ENCODE measurements around the gene PPP1CC. TPM values are rescaled to one million over a fixed set of nuclear protein-coding genes. Genes with fewer than 3 reads are reported as not detected.

PPP1CC gene
- total and polyA plus RNA-seq, 8 donors, result 86.8 to 208 (median 183) TPM

GRCh38 chr12:110676171-110676570, 66.5 kb downstream of the PPP1CC start:
- Histone ChIP-seq H3K27ac (no peak overlapping the region), H3K27me3 (no peaks in the 10 kb centered on the region), H3K4me3 (no peak overlapping the region), H3K4me1 (peaks cover 0 to 10% of the 10 kb centered on the region in 2 donors), H3K9me3 (no peaks in the 10 kb centered on the region), H3K36me3 (peaks cover 0 to 5% of the 10 kb centered on the region in 2 donors)
- no peak for DNase-seq
- TF ChIP-seq CTCF (IDR thresholded peaks at IDR 0.05), result no peak
- ATAC-seq, result no peak
- intact Hi-C loops (cut with DNase I), result no loop called here

GRCh38 chr12:110670161-110670701, 72.5 kb downstream of the PPP1CC start:
- Histone ChIP-seq H3K9me3 (peaks cover 0 to 19% of the 10 kb centered on the region in 2 donors), H3K4me1 (no peaks in the 10 kb centered on the region), H3K27ac (no peak overlapping the region), H3K4me3 (no peak overlapping the region), H3K36me3 (peaks cover 0 to 5% of the 10 kb centered on the region in 2 donors), H3K27me3 (no peaks in the 10 kb centered on the region)
- TF ChIP-seq CTCF (IDR thresholded peaks at IDR 0.05), result no peak
- ATAC-seq (no peak), DNase-seq (no peak)
- intact Hi-C loops (cut with DNase I), result no loop called here

Other genes starting within 250 kb of the PPP1CC start
- 100 to 1,000 TPM in 1 of 2 donors, 10 to 100 TPM in 1; 91.7 to 115 TPM for gene VPS29, start 240.8 kb downstream of the PPP1CC start, total RNA-seq
- gene VPS29, start 240.8 kb downstream of the PPP1CC start, polyA plus RNA-seq (ENCODE audit: insufficient read length in 6 of 6), result 100 to 1,000 TPM; 131 to 151 (median 139) TPM
- gene RAD9B, start 240.6 kb downstream of the PPP1CC start, total RNA-seq, result 1 to 10 TPM in 1 of 2 donors, under 1 TPM in 1; 0.55 to 1.3 TPM
- 1 to 10 TPM; 1.4 to 1.8 (median 1.7) TPM for gene RAD9B, start 240.6 kb downstream of the PPP1CC start, polyA plus RNA-seq (ENCODE audit: insufficient read length in 6 of 6)
- gene PPTC7, start 159.6 kb downstream of the PPP1CC start, total RNA-seq, result 10 to 100 TPM; 22.3 to 24.2 TPM
- gene PPTC7, start 159.6 kb downstream of the PPP1CC start, polyA plus RNA-seq (ENCODE audit: insufficient read length in 6 of 6), result 10 to 100 TPM; 13.3 to 17.0 (median 14.7) TPM
- 10 to 100 TPM; 34.1 to 44.5 TPM for gene TCTN1, start 128.8 kb downstream of the PPP1CC start, total RNA-seq
- gene TCTN1, start 128.8 kb downstream of the PPP1CC start, polyA plus RNA-seq (ENCODE audit: insufficient read length in 6 of 6), result 10 to 100 TPM; 64.0 to 84.3 (median 76.9) TPM
- 10 to 100 TPM; 10.7 to 12.4 TPM for gene HVCN1, start 53.8 kb downstream of the PPP1CC start, total RNA-seq
- 10 to 100 TPM; 15.5 to 19.3 (median 17.8) TPM for gene HVCN1, start 53.8 kb downstream of the PPP1CC start, polyA plus RNA-seq (ENCODE audit: insufficient read length in 6 of 6)
- not detected for gene CCDC63, start 104.1 kb upstream of the PPP1CC start, total RNA-seq
- not detected for gene CCDC63, start 104.1 kb upstream of the PPP1CC start, polyA plus RNA-seq (ENCODE audit: insufficient read length in 6 of 6)
- 1 to 10 TPM; 2.2 to 3.0 TPM for gene MYL2, start 177.7 kb upstream of the PPP1CC start, total RNA-seq
- 1 to 10 TPM in 1 of 6 donors, not detected in 5; 2.0 TPM for gene MYL2, start 177.7 kb upstream of the PPP1CC start, polyA plus RNA-seq (ENCODE audit: insufficient read length in 6 of 6)